OCI-LY1 (cell line): ENCODE data around the gene MAGEA3.

Experiments
- CTCF ChIP-seq: fragments of 200-600 bp; sonication (generic), shearing (Covaris generic); IDR thresholded peaks from 2 replicates; pipeline ENCODE4 v1.5.1; 2017; ENCODE audit warnings: mild to moderate bottlenecking, antibody characterized with exemption, low read length, moderate library complexity, mixed read lengths
- EZH2 ChIP-seq: fragments of 200-600 bp; sonication (generic), shearing (Covaris generic); IDR thresholded peaks from 2 replicates; pipeline ENCODE4 v1.8.0; 2017; ENCODE audit warnings: borderline replicate concordance, mixed run types, mild to moderate bottlenecking, antibody characterized with exemption, low read length, moderate library complexity, mixed read lengths

- TF ChIP-seq CTCF: no peak
- TF ChIP-seq EZH2: no peak
Measured at GRCh38 chrX:152656890-152657289, 41.7 kb upstream of the MAGEA3 start.
